Suppressor macrophage treated with lipopolysaccharide for 1 hour (primary cell): ENCODE data around the gene REPS1.
A peak's percentile ranks its signal among the peaks of the same experiment; 100 is the strongest.

Experiments
- DNase-seq, 3 donors: peaks; one replicate each; pipeline ENCODE4 v3.0.0-alpha.2; 2020 to 2022

Gene REPS1, protein sequence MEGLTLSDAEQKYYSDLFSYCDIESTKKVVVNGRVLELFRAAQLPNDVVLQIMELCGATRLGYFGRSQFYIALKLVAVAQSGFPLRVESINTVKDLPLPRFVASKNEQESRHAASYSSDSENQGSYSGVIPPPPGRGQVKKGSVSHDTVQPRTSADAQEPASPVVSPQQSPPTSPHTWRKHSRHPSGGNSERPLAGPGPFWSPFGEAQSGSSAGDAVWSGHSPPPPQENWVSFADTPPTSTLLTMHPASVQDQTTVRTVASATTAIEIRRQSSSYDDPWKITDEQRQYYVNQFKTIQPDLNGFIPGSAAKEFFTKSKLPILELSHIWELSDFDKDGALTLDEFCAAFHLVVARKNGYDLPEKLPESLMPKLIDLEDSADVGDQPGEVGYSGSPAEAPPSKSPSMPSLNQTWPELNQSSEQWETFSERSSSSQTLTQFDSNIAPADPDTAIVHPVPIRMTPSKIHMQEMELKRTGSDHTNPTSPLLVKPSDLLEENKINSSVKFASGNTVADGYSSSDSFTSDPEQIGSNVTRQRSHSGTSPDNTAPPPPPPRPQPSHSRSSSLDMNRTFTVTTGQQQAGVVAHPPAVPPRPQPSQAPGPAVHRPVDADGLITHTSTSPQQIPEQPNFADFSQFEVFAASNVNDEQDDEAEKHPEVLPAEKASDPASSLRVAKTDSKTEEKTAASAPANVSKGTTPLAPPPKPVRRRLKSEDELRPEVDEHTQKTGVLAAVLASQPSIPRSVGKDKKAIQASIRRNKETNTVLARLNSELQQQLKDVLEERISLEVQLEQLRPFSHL

DNA sequence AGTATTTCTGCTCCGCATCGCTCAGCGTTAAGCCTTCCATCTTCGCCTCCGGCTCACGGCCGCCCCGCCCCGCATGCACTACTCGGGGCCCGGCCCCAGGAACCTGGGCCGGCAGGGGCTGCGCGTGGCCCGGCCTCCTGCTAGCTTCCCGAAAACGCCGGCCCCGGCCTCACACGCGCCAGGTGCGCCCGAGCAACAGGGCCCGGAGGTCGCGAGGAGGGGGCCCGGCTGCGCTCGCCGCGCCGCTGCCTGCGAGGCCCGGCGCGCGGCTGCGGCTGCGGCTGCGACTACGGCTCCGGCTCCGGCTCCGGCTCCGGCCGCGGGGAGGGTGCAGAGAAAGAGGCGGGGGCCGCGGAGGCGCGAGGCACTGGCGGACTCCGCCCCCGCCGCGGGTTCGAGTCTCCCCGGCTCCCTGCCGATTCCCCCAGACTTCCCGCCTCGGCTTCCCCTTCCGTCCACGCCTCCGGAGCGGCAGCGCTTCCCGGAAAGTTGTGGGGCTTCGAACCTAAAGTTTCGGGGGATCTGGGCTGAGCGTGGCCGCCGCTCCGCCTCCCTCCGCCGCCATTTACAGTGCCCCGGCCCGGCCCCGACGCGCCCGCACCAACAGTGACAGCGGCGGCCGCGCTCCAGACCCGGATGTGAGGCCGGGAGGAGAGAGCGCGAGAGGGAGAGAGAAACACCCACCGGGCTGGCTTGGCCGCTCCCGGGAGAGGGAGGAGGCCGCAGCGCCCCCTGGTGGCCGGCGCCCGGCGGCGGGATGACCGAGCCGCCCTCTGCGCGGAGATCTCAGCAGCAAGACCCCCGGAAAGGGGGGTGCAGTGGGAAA lies at the start of gene REPS1:
REPS1 (minus strand) TSS at position 611 of the 826 bp plus-strand sequence; CDS start at position 40, 571 bp downstream.
- peak; percentile 94 to 97 (median 95) for DNase-seq

DNA sequence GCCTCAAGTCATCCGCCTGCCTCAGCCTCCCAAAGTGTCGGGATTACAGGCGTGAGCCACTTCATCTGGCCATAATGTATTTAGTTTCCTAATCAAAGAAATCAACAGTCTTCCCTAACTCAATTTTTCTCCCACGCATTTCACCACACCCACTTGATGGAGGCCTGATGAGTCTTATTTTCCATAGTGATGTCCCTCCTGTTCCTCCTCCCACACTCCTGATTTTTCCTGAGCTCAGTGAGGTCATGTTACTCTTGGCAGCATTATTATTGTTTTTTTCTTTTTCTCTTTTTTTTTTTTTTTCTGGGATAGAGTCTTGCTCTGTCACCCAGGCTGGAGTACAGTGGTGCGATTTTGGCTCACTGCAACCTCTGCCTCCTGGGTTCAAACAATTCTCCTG lies 49.4 kb upstream of the REPS1 start:
- peak in 2 of 3 donors; percentile 22 to 48 for DNase-seq

DNA sequence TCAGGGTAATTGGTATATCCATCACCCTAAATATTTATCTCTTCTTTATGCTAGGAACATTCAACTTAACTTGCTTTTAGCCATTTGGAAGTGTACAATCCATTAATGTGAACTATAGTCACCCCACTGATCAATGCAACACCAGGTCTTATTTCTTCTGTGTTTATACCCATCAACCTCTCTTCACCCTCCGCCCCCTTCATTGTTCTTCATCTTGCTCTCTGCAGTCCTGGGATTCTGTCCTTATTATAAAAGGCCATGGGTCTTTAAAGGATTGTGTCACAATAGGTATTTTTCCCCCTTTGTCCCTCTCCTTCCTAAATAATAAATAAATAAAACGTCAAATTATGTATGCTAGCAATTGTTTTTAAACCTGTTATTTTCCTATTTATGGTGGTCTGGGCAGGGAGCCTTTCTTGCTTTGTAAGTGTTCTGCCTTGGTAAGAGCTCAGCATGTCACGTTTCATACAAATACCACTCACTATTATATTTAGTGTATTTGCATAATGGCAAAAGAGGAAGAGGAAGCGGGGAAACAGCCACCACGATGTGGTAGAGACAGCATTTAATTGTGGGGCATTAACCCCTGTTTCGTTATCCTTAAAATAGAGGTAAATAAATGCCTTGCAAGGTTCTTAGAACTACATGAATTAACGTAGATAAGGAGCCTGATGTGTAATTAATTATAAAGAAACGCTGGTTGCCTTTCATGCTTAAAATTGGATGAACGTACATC lies 42.3 kb upstream of the REPS1 start:
- DNase-seq, result peak; percentile 71 to 77 (median 76)

DNA sequence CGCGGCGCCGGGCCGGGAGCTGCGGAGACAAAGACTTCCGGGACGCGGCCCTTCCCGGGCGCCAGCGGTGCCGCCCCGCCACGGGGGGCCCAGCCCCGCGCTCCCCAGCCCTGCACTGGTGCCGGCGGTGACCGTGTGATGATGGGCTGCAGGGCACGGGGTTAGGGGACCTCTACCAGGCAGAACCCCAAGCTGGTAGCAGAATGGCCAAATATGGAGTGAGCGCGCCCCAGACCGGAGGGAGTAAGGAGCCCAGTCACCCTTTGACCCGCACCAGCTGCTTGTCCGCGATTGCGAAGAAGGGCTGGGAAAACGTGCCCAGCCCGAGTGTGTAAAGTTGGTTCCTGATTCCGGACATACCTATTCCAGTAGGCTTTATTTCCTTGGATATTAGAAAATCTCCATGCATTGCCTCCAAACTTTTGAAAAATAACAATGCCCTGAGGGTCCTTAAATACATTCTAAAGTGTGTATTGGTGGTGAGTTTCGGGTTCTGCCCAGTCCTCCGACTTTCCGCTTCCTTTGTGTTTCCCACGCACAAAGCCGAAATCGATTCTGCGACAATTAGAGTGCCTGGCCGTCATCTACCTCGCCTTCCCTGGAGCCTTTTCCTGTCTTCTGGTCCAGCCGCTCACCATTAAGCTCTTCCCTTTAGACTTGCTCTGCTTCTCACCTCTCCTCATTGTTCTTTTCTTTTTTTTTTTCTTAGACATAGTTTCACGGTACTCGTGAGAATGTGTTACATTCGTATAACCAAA lies 41.6 kb upstream of the REPS1 start:
- peak; percentile 63 to 69 (median 63) for DNase-seq

DNA sequence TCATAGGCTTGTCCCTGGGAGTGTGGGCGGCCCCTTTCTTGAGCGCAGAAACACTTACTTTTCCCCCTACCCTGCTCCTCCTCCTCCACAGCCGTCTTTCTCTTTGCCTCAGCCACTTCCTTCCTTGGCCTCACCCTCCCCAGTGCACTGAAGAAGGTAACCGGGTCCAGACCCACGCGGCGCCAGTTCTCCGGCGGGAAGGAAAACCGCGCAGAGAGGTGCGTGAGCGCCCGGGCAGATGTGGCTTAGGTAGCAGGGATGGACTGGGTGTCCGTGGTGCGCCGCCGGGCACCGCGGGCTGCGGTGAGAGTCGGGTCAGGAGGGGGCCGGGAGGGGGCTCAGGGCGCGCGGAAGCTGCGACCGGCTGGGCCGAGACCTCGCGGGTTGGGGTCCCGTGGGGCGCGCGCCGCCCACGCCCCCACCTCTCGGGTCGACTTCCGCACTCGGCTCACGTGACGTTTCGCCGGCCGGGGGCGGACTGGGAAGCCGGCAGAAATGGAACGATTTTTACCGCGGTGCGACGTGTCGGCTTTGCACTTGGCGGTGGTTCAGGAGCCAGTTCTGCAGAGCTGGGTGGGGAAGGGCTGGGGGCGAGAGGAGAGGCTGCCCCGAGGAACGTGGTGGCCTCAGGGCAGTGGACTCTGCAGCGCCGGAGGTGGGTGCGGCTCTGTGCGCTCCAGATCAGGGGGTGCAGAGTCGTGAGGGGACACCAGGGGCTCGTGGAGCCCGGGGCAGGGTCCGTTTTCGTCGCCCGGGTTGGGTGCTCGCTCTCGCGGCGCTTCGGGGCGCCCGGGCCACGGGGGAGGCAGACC lies 40.8 kb upstream of the REPS1 start, which contains the start of gene ABRACL:
ABRACL (plus strand) TSS at position 88 of the 812 bp plus-strand sequence. CDS start 5,416 bp downstream, outside the sequence.
- peak; percentile 68 to 87 (median 74) for DNase-seq

DNA sequence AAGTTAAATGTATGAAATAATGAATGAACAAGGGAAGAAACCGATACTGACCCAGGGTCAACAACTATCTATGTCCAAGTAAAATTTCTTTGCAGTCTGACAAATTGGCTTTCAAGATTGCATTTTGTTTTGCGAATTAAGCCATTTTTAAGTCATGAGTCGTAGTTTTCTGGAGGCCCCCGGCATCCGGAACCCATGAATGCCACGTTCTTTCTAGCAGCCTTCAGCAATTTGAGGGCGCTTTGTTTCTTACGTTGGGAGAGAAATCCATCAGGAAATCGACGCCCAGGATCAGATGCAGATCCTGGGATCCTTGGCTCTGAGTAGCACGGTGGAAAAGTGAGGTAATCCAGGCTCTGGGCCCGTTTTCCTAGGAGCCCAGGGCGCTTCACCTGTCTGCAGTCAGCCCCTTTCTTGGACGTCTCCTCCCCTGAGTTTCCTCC lies 40.2 kb upstream of the REPS1 start:
- peak in 2 of 3 donors; percentile 25 to 33 for DNase-seq

DNA sequence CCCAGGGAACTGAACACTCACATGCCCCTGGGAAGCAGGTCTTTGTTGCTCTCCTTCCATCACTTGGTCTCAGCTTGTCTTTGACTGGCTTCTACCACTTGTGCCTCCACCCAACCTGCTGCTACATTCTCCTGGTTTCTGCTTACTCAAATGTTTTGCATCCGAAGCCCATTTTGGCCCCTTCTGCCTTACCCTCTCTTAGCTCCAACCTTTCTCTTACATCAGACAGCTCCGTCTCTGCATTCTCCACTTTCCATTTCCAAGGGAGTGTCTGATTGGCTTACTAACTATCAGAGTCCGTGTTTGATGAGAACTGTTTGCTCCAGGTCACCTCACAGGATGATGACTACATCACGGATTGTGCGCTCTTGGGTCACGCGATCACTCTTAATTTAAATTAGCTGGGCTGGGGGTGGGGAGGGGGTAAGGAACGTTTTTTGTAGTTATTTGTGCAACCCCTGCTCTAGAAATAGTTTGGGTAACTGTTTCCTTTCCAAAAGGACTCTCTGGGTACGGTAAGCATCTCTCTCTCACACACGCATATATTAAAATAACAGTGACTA lies 39.6 kb upstream of the REPS1 start:
- DNase-seq, result peak; percentile 39 to 57 (median 39)

DNA sequence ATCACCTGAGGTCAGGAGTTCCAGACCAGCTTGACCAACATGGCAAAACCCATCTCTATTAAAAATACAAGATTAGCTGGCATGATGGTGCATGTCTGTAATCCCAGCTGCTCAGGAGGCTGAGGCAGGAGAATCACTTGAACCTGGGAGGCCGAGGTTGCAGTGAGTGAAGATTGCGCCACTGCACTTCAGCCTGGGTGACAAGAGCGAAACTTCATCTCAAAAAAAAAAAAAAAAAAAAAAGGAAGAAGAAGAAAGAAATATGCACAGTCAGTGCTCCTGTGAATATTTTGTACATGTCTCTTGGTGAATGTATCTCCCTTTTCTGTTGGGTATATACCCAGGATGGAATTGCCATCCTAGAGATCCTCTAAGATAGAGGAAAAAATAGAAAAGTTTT lies 37.4 kb upstream of the REPS1 start:
- DNase-seq, result peak; percentile 37 to 56 (median 52)

DNA sequence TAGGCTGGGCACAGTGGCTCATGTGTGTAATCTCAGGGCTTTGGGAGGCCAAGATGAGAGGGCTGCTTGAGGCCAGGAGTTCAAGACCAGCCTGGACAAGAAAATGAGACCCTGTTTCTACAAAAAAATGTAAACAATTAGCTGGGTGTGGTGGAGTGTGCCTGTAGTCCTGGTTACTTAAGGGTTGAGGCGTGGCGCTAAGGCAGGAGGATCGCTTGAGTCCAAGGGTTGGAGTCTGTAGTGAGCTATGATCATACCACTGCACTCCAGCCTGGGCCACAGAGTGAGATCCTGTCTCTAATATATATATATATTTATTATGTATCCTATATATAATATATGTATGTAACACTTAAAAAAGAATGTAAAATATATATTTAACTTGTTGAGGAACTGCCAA lies 32.6 kb upstream of the REPS1 start:
- DNase-seq, result no peak

DNA sequence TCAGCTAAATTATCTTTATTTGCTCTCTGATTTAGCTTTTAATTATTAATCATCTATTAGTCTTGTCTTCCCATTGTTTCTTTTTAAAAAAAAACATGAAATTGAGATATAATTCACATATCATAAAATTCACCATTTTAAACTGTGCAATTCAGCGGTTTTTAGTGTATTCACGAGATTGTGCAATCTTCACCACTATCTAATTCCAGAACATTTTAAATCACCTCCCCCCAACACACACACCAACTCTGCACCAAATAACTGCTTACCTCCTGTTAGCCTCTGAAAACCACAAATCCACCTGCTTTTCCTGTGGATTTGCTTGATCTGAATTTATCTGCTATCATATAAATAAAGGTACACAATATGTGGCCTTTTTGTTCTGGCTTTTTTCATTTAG lies 31.7 kb upstream of the REPS1 start:
- no peak for DNase-seq

DNA sequence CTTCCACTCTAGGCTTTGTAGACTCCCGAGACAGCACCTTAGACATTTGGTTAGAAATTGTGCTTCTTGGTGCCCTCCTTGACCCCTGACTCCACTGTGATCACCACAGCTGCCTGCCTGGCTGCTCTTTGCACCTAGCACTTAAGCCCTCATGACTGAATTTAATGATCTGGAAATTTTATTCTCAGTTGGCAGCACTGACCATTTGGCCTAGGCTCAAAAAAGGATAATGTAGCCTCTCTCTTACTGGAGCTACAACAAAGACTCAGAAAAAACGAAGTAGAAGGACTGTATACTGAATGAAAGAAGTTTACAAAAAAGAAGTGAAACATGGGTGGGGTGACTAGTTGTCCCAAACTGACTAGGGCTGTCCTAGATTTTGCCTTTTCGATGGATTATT lies 29.2 kb upstream of the REPS1 start:
- no peak for DNase-seq

DNA sequence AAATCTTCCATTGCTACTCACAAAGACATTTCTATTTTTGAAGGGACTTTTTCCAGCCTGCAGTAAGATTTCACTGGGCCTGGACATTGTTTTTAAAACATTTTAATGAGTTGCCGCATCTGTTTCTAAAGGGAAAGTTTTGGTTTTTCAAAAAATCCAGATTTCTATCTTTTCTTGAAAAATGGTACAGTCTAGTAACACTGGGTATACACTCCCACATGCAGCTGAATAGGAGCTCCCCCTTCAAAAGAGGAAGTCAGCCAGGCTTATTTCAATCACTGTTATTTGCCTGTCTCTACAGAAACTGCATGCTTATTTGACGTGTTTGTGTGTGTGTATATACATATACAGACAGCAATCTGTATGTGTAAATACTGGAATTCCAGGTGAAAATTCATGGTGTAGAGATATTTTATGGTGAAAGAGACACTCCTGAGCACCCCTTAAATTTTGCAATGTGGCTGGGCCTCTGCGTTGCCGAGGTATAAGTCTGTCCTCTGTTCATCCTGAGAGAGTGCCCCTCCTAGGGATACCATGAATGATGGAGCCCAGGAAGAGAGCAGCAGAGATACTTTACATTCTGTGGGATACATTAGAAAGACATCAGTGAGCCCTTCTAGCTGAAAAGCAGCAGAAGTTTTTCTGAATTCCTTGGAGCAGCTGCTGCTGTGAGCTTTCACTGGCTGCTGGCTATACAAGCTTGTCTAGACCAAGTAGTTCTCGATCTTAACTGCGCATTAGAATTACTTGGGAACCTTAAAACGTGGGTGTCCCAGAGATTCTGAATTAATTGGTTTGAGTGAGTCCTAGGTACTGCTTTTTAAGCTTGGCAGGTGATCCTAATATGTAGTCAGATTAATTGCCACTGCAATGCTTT lies 28.5 kb upstream of the REPS1 start:
- DNase-seq, result peak; percentile 50 to 65 (median 63)

DNA sequence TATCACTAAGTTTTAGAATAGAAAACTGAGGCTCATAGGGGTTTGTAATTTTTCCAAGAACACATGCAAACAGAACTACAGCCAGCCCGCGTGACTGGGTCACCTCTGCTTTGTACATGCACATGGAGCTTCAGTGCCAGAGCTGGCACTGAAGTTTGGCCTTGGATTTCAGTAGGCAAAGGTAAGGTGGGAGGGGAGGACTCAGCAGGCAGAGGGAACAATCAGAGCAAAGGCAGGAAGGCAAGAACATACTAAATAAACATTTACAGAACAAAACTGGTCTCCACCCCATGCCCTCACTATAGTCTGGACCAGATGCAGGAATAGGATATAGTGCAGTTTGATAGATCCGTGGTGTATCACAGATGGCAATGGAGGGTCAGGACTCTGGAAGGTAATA lies 26.9 kb upstream of the REPS1 start:
- no peak for DNase-seq

DNA sequence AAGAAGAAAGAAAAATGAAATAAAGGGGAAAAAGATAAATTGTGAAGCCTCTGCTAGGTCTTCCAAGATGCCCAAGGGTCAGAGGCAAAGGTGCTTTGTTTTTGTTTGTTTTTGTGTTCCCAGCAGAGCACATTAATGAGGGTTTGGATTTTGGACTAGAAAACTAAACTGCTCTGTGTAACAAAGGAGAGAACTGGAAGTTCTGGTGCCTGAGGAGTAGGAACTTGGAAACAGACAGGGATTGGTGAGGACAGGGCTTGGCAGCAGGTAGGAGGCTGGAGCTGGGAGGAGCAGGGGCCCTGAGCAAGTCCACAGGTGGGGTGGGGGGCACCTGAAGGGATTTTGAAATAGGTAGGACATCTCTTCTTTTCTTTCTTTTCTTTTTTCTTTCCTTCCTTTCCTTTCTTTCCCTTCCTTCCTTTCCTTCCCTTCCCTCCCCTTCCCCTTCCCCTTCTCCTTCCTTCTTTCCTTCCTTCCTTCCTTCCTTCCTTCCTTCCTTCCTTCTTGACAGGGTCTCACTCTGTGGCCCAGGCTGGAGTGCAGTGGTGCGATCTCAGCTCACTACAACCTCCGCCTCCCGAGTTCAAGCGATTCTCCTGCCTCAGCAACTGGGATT lies 25.2 kb upstream of the REPS1 start:
- DNase-seq, result no peak

DNA sequence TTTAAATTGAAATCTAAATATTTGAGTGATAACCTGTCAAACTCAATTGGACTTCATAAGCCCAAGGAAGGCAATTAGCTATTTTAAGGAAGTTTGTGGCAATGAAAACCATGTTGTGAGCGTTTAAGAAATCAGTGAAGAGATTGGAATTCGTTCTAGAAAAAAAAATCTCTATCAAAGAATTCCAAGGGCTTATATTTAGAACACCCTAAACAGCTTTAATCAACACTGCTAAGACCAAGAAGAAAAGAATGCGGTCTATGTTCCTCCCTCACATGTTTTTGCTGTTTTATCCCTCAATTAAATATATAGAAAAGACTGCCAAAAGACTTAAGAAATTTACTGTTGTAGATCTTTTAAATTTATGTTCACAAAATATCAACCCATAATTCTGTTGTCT lies 23.9 kb upstream of the REPS1 start:
- no peak for DNase-seq

DNA sequence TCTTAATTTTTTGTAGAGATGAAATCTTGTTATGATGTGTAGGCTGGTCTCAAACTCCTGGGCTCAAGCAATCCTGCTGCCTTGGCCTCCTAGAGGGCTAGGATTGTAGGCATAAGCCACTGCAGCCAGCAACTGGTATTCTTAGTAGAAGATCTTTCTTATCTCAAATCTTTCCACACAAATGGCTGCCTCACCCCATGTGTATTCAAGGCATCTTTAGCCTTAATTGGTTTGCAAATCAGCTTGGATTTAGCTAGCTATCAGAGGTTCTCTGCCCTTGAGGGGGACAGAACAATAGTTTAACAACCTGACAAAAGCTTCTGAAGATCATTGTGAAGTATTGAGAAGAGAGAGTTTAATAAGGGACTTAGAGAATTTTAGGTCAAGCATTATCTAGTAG lies 22.6 kb upstream of the REPS1 start:
- DNase-seq, result no peak

DNA sequence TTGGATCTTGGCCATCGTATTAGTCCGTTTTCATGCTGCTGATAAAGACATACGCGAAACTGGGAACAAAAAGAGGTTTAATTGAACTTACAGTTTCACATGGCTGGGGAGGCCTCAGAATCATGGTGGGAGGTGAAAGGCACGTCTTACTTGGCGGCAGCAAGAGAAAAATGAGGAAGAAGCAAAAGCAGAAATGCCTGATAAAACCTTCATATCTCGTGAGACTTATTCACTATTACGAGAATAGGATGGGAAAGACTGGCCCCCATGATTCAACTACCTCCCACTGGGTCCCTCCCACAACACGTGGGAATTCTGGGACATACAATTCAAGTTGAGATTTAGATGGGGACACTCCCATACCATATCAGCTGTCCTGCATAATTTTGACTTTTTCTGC lies 20.1 kb upstream of the REPS1 start:
- peak in 2 of 3 donors; percentile 17 to 29 for DNase-seq

DNA sequence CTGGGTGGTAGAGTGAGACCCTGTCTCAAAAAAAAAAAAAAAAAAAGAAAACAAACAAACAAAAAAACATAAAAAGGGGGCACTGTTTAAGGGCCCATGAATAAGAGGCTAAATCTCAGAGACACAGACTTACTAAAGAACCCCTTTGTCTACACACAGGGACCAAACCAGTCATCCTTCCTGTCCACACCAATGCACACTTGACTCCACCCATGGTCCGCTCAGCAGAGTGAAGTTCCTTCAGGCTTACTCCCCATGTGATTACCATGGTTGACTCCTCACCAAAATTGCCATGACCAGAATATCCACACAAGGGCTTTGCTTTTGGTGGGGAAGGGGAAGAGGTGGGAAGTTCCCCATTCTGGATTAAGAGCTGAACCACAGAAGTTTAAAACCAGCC lies 19.4 kb upstream of the REPS1 start:
- no peak for DNase-seq

DNA sequence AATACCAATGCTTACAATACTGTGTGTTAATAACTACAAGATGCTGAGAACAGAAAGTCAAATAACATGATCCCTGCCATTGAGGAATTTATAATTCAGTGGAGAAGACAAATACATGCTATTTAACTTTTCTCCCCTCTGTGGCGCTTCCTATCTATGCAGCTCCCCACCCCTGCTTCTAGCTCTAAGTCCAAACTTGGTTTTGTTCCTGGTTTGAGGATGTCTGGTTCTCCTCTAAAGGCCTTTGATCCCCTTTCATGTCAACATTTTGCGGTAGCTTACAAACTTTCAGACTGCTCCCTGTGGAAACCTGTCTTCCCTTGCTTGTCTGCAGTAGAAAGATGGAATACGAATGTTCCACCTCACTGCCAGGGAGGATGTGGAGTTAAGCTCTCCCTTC lies 18.4 kb upstream of the REPS1 start:
- DNase-seq, result no peak
